ENCODE results near the gene LAMA2. TPM values are rescaled to one million over a fixed set of nuclear protein-coding genes. Genes with fewer than 3 reads are reported as not detected.

The LAMA2 gene
- total and polyA plus RNA-seq, 10 donors: 0.83 to 66.6 (median 18.8) TPM

GRCh38 chr6:129030215-129030614, 147.3 kb downstream of the LAMA2 start:
- Histone ChIP-seq H3K4me3 (no peak overlapping the region), H3K9me3 (no peaks in the 10 kb centered on the region), H3K36me3 (no peaks in the 10 kb centered on the region), H3K27ac (no peak overlapping the region), H3K4me1 (no peaks in the 10 kb centered on the region), H3K27me3 (replicated peaks in 1 of 7) (no peaks in the 10 kb centered on the region)
- DNase-seq: no peak
- TF ChIP-seq, protein P1, sequence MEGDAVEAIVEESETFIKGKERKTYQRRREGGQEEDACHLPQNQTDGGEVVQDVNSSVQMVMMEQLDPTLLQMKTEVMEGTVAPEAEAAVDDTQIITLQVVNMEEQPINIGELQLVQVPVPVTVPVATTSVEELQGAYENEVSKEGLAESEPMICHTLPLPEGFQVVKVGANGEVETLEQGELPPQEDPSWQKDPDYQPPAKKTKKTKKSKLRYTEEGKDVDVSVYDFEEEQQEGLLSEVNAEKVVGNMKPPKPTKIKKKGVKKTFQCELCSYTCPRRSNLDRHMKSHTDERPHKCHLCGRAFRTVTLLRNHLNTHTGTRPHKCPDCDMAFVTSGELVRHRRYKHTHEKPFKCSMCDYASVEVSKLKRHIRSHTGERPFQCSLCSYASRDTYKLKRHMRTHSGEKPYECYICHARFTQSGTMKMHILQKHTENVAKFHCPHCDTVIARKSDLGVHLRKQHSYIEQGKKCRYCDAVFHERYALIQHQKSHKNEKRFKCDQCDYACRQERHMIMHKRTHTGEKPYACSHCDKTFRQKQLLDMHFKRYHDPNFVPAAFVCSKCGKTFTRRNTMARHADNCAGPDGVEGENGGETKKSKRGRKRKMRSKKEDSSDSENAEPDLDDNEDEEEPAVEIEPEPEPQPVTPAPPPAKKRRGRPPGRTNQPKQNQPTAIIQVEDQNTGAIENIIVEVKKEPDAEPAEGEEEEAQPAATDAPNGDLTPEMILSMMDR (IDR thresholded peaks at IDR 0.05 in 8 of 11, conservative IDR thresholded peaks at IDR 0.05 in 3 of 11): no peak
- TF ChIP-seq POLR2AphosphoS5 (IDR thresholded peaks at IDR 0.05): no peak
- no peak for TF ChIP-seq POLR2A (IDR thresholded peaks at IDR 0.05)
- intact Hi-C loops (cut with DNase I; ENCODE audit: low total_unique reads): no loop called here
- 83 to 100% (median 97%) methylated on average over 1 of the region's 1 CpG for WGBS, 5 donors

- Histone ChIP-seq H3K27ac (no peak overlapping the region), H3K4me1 (no peaks in the 10 kb centered on the region), H3K4me3 (no peak overlapping the region), H3K36me3 (no peaks in the 10 kb centered on the region), H3K27me3 (replicated peaks in 1 of 7) (no peaks in the 10 kb centered on the region), H3K9me3 (no peaks in the 10 kb centered on the region)
- WGBS, 5 donors: 63 to 85% (median 74%) methylated on average over 1 of the region's 1 CpG
- DNase-seq: no peak
- intact Hi-C loops (cut with DNase I; ENCODE audit: low total_unique reads): no loop called here
- TF ChIP-seq, protein P1 (IDR thresholded peaks at IDR 0.05 in 8 of 11, conservative IDR thresholded peaks at IDR 0.05 in 3 of 11): no peak
- no peak for TF ChIP-seq POLR2AphosphoS5 (IDR thresholded peaks at IDR 0.05)
- no peak for TF ChIP-seq POLR2A (IDR thresholded peaks at IDR 0.05)
Observed at GRCh38 chr6:129031051-129031599, 148.2 kb downstream of the LAMA2 start.

GRCh38 chr6:129032602-129033001, 149.7 kb downstream of the LAMA2 start:
- TF ChIP-seq POLR2AphosphoS5 (IDR thresholded peaks at IDR 0.05) (no peak), POLR2A (IDR thresholded peaks at IDR 0.05) (no peak)
- TF ChIP-seq, protein P1 (IDR thresholded peaks at IDR 0.05 in 8 of 11, conservative IDR thresholded peaks at IDR 0.05 in 3 of 11): no peak
- no peaks in the 10 kb centered on the region for H3K36me3 ChIP-seq
- no peak overlapping the region for H3K4me3 ChIP-seq
- 80 to 93% (median 89%) methylated on average over 6 of the region's 6 CpGs for WGBS, 5 donors
- no peaks in the 10 kb centered on the region for H3K4me1 ChIP-seq
- DNase-seq: no peak
- H3K9me3 ChIP-seq: no peaks in the 10 kb centered on the region
- no peaks in the 10 kb centered on the region for H3K27me3 ChIP-seq (replicated peaks in 1 of 7)
- no peak overlapping the region for H3K27ac ChIP-seq
- intact Hi-C loops (cut with DNase I; ENCODE audit: low total_unique reads): no loop called here

- 66 to 93% (median 77%) methylated on average over 1 of the region's 1 CpG for WGBS, 5 donors
Observed at GRCh38 chr6:129033180-129033579, 150.2 kb downstream of the LAMA2 start.

More at GRCh38 chr6:129033180-129033579, 150.2 kb downstream of the LAMA2 start:
- Histone ChIP-seq H3K27ac (no peak overlapping the region), H3K4me1 (no peaks in the 10 kb centered on the region), H3K27me3 (replicated peaks in 1 of 7) (no peaks in the 10 kb centered on the region), H3K36me3 (no peaks in the 10 kb centered on the region), H3K9me3 (no peaks in the 10 kb centered on the region), H3K4me3 (no peak overlapping the region)
- intact Hi-C loops (cut with DNase I; ENCODE audit: low total_unique reads): no loop called here
- no peak for DNase-seq
- TF ChIP-seq POLR2A (IDR thresholded peaks at IDR 0.05) (no peak), POLR2AphosphoS5 (IDR thresholded peaks at IDR 0.05) (no peak)
- TF ChIP-seq, protein P1 (IDR thresholded peaks at IDR 0.05 in 8 of 11, conservative IDR thresholded peaks at IDR 0.05 in 3 of 11): no peak

All from spleen (tissue), 11 donors.